ENCODE data around the gene CCL18. TPM values are rescaled to one million over a fixed set of nuclear protein-coding genes. Genes with fewer than 3 reads are reported as not detected.
"Not testable (repeated sequence)": the region's sequence is repeated elsewhere in the genome, so short reads cannot be mapped to it uniquely, and the experiment has no call there.

Gene CCL18
- total RNA-seq, 2 donors from 2014 or later: 0.37 TPM; not detected in 1

- DNase-seq (ENCODE audit: low spot score in 2 of 2) (no peak), ATAC-seq (no peak)
- Mint-ChIP-seq H3K27ac (peak overlapping the region; percentile 52 to 87), H3K9me3 (no peaks in the 10 kb centered on the region), H3K36me3 (no peaks in the 10 kb centered on the region)
Observed at GRCh38 chr17:36089339-36089865, 25.3 kb downstream of the CCL18 start.

GRCh38 chr17:36089888-36090836 is 26.1 kb downstream of the CCL18 start, which contains the start of gene CCL3:
CCL3 (minus strand) TSS chr17:36090143; CDS start chr17:36090058, 85 bp downstream.
- DNase-seq (ENCODE audit: low spot score in 2 of 2) (peak; percentile 43 to 59), ATAC-seq (peak; percentile 78 to 85)
- H3K36me3 Mint-ChIP-seq: no peaks in the 10 kb centered on the region
- peak within 1 kb of the TSS; percentile 52 to 87 for H3K27ac Mint-ChIP-seq
- no peaks in the 10 kb centered on the region for H3K9me3 Mint-ChIP-seq

- no peaks in the 10 kb centered on the region for H3K36me3 Mint-ChIP-seq
- ATAC-seq: peak; percentile 43 to 78
- DNase-seq (ENCODE audit: low spot score in 2 of 2): peak in 1 of 2 donors; percentile 52
- H3K9me3 Mint-ChIP-seq: no peaks in the 10 kb centered on the region
- no peak overlapping the region for H3K27ac Mint-ChIP-seq
Observed at GRCh38 chr17:36092230-36092629, 28.2 kb downstream of the CCL18 start.

GRCh38 chr17:36092715-36093114 is 28.6 kb downstream of the CCL18 start:
- not testable (repeated sequence) for H3K27ac Mint-ChIP-seq; H3K36me3 Mint-ChIP-seq; H3K9me3 Mint-ChIP-seq; ATAC-seq; DNase-seq (ENCODE audit: low spot score in 2 of 2)

- H3K36me3 Mint-ChIP-seq: no peaks in the 10 kb centered on the region
- ATAC-seq: no peak
- H3K27ac Mint-ChIP-seq: no peak overlapping the region
- no peak for DNase-seq (ENCODE audit: low spot score in 2 of 2)
- no peaks in the 10 kb centered on the region for H3K9me3 Mint-ChIP-seq
Observed at GRCh38 chr17:36094232-36094631, 30.2 kb downstream of the CCL18 start.

GRCh38 chr17:36094746-36095145 is 30.7 kb downstream of the CCL18 start:
- DNase-seq (ENCODE audit: low spot score in 2 of 2): no peak
- no peak overlapping the region for H3K27ac Mint-ChIP-seq

GRCh38 chr17:36095992-36096391 is 31.9 kb downstream of the CCL18 start:
- no peaks in the 10 kb centered on the region for H3K9me3 Mint-ChIP-seq
- no peak for DNase-seq (ENCODE audit: low spot score in 2 of 2)
- H3K36me3 Mint-ChIP-seq: no peaks in the 10 kb centered on the region
- peak overlapping the region in 1 of 2 donors; percentile 53 for H3K27ac Mint-ChIP-seq
- no peak for ATAC-seq

More at GRCh38 chr17:36094746-36095145, 30.7 kb downstream of the CCL18 start:
- H3K9me3 Mint-ChIP-seq: no peaks in the 10 kb centered on the region
- no peaks in the 10 kb centered on the region for H3K36me3 Mint-ChIP-seq
- ATAC-seq: no peak

GRCh38 chr17:36099004-36099403 is 34.9 kb downstream of the CCL18 start:
- ATAC-seq: not testable (repeated sequence)
- H3K27ac Mint-ChIP-seq: peak overlapping the region in 1 of 2 donors; percentile 4

GRCh38 chr17:36103401-36103975 is 39.4 kb downstream of the CCL18 start, which contains the start of gene CCL4:
CCL4 (plus strand) TSS chr17:36103827; CDS start chr17:36103906, 79 bp downstream.
- DNase-seq (ENCODE audit: low spot score in 2 of 2): not testable (repeated sequence)
- peak; percentile 78 to 86 for ATAC-seq

More at GRCh38 chr17:36099004-36099403, 34.9 kb downstream of the CCL18 start:
- not testable (repeated sequence) for H3K36me3 Mint-ChIP-seq; H3K9me3 Mint-ChIP-seq; DNase-seq (ENCODE audit: low spot score in 2 of 2)

GRCh38 chr17:36104246-36104645 is 40.2 kb downstream of the CCL18 start:
- H3K9me3 Mint-ChIP-seq; DNase-seq (ENCODE audit: low spot score in 2 of 2); H3K36me3 Mint-ChIP-seq; ATAC-seq; H3K27ac Mint-ChIP-seq: not testable (repeated sequence)

More at GRCh38 chr17:36103401-36103975, 39.4 kb downstream of the CCL18 start, which contains the start of gene CCL4:
- H3K36me3 Mint-ChIP-seq, H3K9me3 Mint-ChIP-seq: not testable (repeated sequence)
- H3K27ac Mint-ChIP-seq: peak within 1 kb of the TSS in 1 of 2 donors; percentile 24

GRCh38 chr17:36104701-36105181 is 40.7 kb downstream of the CCL18 start:
- H3K36me3 Mint-ChIP-seq: no peaks in the 10 kb centered on the region
- DNase-seq (ENCODE audit: low spot score in 2 of 2) (no peak), ATAC-seq (no peak)
- H3K9me3 Mint-ChIP-seq: no peaks in the 10 kb centered on the region
- peak overlapping the region in 1 of 2 donors; percentile 19 for H3K27ac Mint-ChIP-seq

- ATAC-seq: no peak
- H3K27ac Mint-ChIP-seq: no peak overlapping the region
Observed at GRCh38 chr17:36105781-36106492, 41.9 kb downstream of the CCL18 start.

GRCh38 chr17:36106493-36106835 is 42.4 kb downstream of the CCL18 start:
- no peak for ATAC-seq
- no peak overlapping the region for H3K27ac Mint-ChIP-seq
- no peak for DNase-seq (ENCODE audit: low spot score in 2 of 2)

More at GRCh38 chr17:36105781-36106492, 41.9 kb downstream of the CCL18 start:
- H3K36me3 Mint-ChIP-seq: no peaks in the 10 kb centered on the region
- DNase-seq (ENCODE audit: low spot score in 2 of 2): no peak
- H3K9me3 Mint-ChIP-seq: no peaks in the 10 kb centered on the region

GRCh38 chr17:36107660-36108059 is 43.6 kb downstream of the CCL18 start:
- peaks cover 0 to 9% of the 10 kb centered on the region in 2 donors for H3K36me3 Mint-ChIP-seq
- H3K27ac Mint-ChIP-seq: no peak overlapping the region
- no peak for DNase-seq (ENCODE audit: low spot score in 2 of 2)
- H3K9me3 Mint-ChIP-seq: peaks cover 0 to 8% of the 10 kb centered on the region in 2 donors
- ATAC-seq: no peak

More at GRCh38 chr17:36106493-36106835, 42.4 kb downstream of the CCL18 start:
- H3K9me3 Mint-ChIP-seq: no peaks in the 10 kb centered on the region
- no peaks in the 10 kb centered on the region for H3K36me3 Mint-ChIP-seq

GRCh38 chr17:36108265-36108664 is 44.2 kb downstream of the CCL18 start:
- Mint-ChIP-seq H3K36me3 (peaks cover 0 to 14% of the 10 kb centered on the region in 2 donors), H3K9me3 (peaks cover 0 to 12% of the 10 kb centered on the region in 2 donors)
- DNase-seq (ENCODE audit: low spot score in 2 of 2); H3K27ac Mint-ChIP-seq; ATAC-seq: not testable (repeated sequence)

GRCh38 chr17:36111068-36111490 is 47.0 kb downstream of the CCL18 start:
- Mint-ChIP-seq H3K36me3 (peaks cover 0 to 14% of the 10 kb centered on the region in 2 donors), H3K27ac (no peak overlapping the region), H3K9me3 (peaks cover 0 to 17% of the 10 kb centered on the region in 2 donors)
- no peak for ATAC-seq
- DNase-seq (ENCODE audit: low spot score in 2 of 2): no peak
